IMR-90 (cell line): ENCODE results near the gene ODAM. TPM values are rescaled to one million over a fixed set of nuclear protein-coding genes. Genes with fewer than 3 reads are reported as not detected.

Experiments
- ATAC-seq: fragments of 200-7000 bp; cut with Tn5 transposase; 2 replicates; pipeline ENCODE4 v1.9.1; 2020; ENCODE audit warnings: low read depth, mild to moderate bottlenecking, moderate library complexity
- BruUV-seq: library from RNA; stranded (reverse); fragments of 400-500 nt; replicated peaks from 2 replicates; lab custom pipeline; 2021; lab: Mats Ljungman, UMichigan
- CTCF ChIA-PET: fragments of 300-600 bp; formaldehyde crosslinking; extraction: SDS; loops from one replicate; lab custom pipeline; 2021; ENCODE audit warnings: antibody characterized with exemption; lab: Yijun Ruan, JAX
- POLR2A ChIA-PET: fragments of 300-600 bp; sonication (Branson Sonifier 250); formaldehyde crosslinking; loops from one replicate; lab custom pipeline; 2022; ENCODE audit warnings: antibody characterized with exemption; ENCODE audit not compliant: unreplicated experiment; lab: Charles Lee
- DNase-seq: peaks from one replicate; pipeline ENCODE4 v3.0.0; 2013
- H2AFZ ChIP-seq: replicated peaks from 2 replicates; pipeline ENCODE3; 2013; ENCODE audit warnings: low read length, mild to moderate bottlenecking; ENCODE audit not compliant: poor library complexity
- H2AK5ac ChIP-seq: 2 replicates; pipeline ENCODE4 v1.6.1; 2013; ENCODE audit warnings: low read depth, low read length, inconsistent platforms
- H2AK9ac ChIP-seq: replicated peaks from 2 replicates; pipeline ENCODE3; 2013; ENCODE audit warnings: mild to moderate bottlenecking, low read depth, low read length, moderate library complexity; ENCODE audit not compliant: poor library complexity
- H2BK120ac ChIP-seq: 2 replicates; pipeline ENCODE4 v1.6.1; 2013; ENCODE audit warnings: low read depth, low read length, inconsistent platforms
- H2BK15ac ChIP-seq: 3 replicates; pipeline ENCODE4 v1.6.1; 2013; ENCODE audit warnings: low read depth, low read length, inconsistent platforms
- H2BK20ac ChIP-seq: 2 replicates; pipeline ENCODE4 v1.6.1; 2013; ENCODE audit warnings: low read depth, mild to moderate bottlenecking, inconsistent platforms, low read length, moderate library complexity
- H2BK5ac ChIP-seq: 2 replicates; pipeline ENCODE4 v1.6.1; 2013; ENCODE audit warnings: mild to moderate bottlenecking, low read depth, low read length, inconsistent platforms; ENCODE audit not compliant: poor library complexity, severe bottlenecking
- H3K14ac ChIP-seq: replicated peaks from 2 replicates; pipeline ENCODE4 v1.6.1; 2013; ENCODE audit warnings: low read depth, low read length, inconsistent platforms
- H3K18ac ChIP-seq: 2 replicates; pipeline ENCODE4 v1.6.1; 2013; ENCODE audit warnings: low read depth, low read length, control low read depth
- H3K23ac ChIP-seq: 2 replicates; pipeline ENCODE4 v1.6.1; 2013; ENCODE audit warnings: low read depth, low read length, inconsistent platforms
- H3K27ac ChIP-seq: 2 replicates; pipeline ENCODE4 v1.5.1; 2013; ENCODE audit warnings: mild to moderate bottlenecking, control low read depth, low read length; ENCODE audit not compliant: insufficient read depth
- H3K27me3 ChIP-seq: 2 replicates; pipeline ENCODE4 v1.6.1; 2013; ENCODE audit warnings: low read length; ENCODE audit not compliant: control insufficient read depth, insufficient read depth
- H3K36me3 ChIP-seq: 2 replicates; pipeline ENCODE4 v1.6.1; 2013; ENCODE audit warnings: low read length, mixed read lengths; ENCODE audit not compliant: control insufficient read depth, insufficient read depth
- H3K4ac ChIP-seq: 2 replicates; pipeline ENCODE4 v1.6.1; 2013; ENCODE audit warnings: low read depth, low read length, inconsistent platforms
- H3K4me1 ChIP-seq: 2 replicates; pipeline ENCODE4 v1.6.1; 2013; ENCODE audit warnings: low read length, mixed read lengths; ENCODE audit not compliant: control insufficient read depth, insufficient read depth
- H3K4me2 ChIP-seq: 2 replicates; pipeline ENCODE4 v1.6.1; 2013; ENCODE audit warnings: low read depth, mild to moderate bottlenecking, control low read depth, low read length, moderate library complexity
- H3K4me3 ChIP-seq: 2 replicates; pipeline ENCODE4 v1.5.1; 2013; ENCODE audit warnings: low read depth, mild to moderate bottlenecking, control low read depth, low read length, moderate library complexity; ENCODE audit not compliant: insufficient read depth
- H3K56ac ChIP-seq: 2 replicates; pipeline ENCODE4 v1.6.1; 2013; ENCODE audit warnings: low read length, inconsistent platforms; ENCODE audit not compliant: insufficient read depth; ENCODE audit errors: extremely low read depth
- H3K79me1 ChIP-seq, 2 experiments: 2 replicates each; pipeline ENCODE4 v1.6.1; 2013; ENCODE audit warnings: low read length in 2 of 2, inconsistent platforms in 1 of 2, low read depth in 1 of 2
- H3K9ac ChIP-seq: 2 replicates; pipeline ENCODE4 v1.6.1; 2013; ENCODE audit warnings: low read depth, low read length, control low read depth
- H3K9me1 ChIP-seq: 2 replicates; pipeline ENCODE4 v1.6.1; 2013; ENCODE audit warnings: low read length, inconsistent platforms; ENCODE audit not compliant: insufficient read depth
- H3K9me3 ChIP-seq: 2 replicates; pipeline ENCODE4 v1.6.1; 2013; ENCODE audit warnings: low read length; ENCODE audit not compliant: control insufficient read depth, insufficient read depth
- H4K20me1 ChIP-seq: 2 replicates; pipeline ENCODE4 v1.6.1; 2013; ENCODE audit warnings: low read length, inconsistent platforms; ENCODE audit not compliant: insufficient read depth
- H4K5ac ChIP-seq: 2 replicates; pipeline ENCODE4 v1.6.1; 2013; ENCODE audit warnings: mild to moderate bottlenecking, low read depth, low read length, control low read depth
- H4K8ac ChIP-seq, 2 experiments: 2 replicates each; pipeline ENCODE4 v1.6.1; 2013; ENCODE audit warnings: low read depth in 2 of 2, low read length in 2 of 2, control low read depth in 1 of 2, inconsistent platforms in 1 of 2
- H4K91ac ChIP-seq: 2 replicates; pipeline ENCODE4 v1.6.1; 2013; ENCODE audit warnings: low read depth, low read length, inconsistent platforms; ENCODE audit not compliant: insufficient read depth
- BHLHE40 ChIP-seq: fragments of 150-350 bp; IDR thresholded peaks from 2 replicates; pipeline ENCODE4 v1.6.1; 2016; ENCODE audit warnings: mild to moderate bottlenecking, low read depth, low read length
- CEBPB ChIP-seq: IDR thresholded peaks from 2 replicates; pipeline ENCODE4 v1.6.1; 2012; ENCODE audit warnings: low read depth, low read length, improper control_type of control experiment
- FOS ChIP-seq: fragments of 150-350 bp; IDR thresholded peaks from 2 replicates; pipeline ENCODE4 v1.6.1; 2016; ENCODE audit warnings: low read depth, low read length
- MAZ ChIP-seq: IDR thresholded peaks from 2 replicates; pipeline ENCODE4 v1.6.1; 2012; ENCODE audit warnings: low read depth, mild to moderate bottlenecking, low read length, improper control_type of control experiment, moderate library complexity, borderline replicate concordance
- POLR2A ChIP-seq: IDR thresholded peaks from 2 replicates; pipeline ENCODE4 v1.6.1; 2012; ENCODE audit warnings: mild to moderate bottlenecking, low read depth, low read length
- RCOR1 ChIP-seq: IDR thresholded peaks from 2 replicates; pipeline ENCODE4 v1.6.1; 2012; ENCODE audit warnings: mild to moderate bottlenecking, low read length, improper control_type of control experiment; ENCODE audit not compliant: insufficient replicate concordance
- RFX5 ChIP-seq: IDR thresholded peaks from 2 replicates; pipeline ENCODE4 v1.8.0; 2012; ENCODE audit warnings: low read depth, mild to moderate bottlenecking, low read length, moderate library complexity
- SMC3 ChIP-seq: fragments of 150-350 bp; IDR thresholded peaks from 2 replicates; pipeline ENCODE4 v1.6.1; 2016; ENCODE audit warnings: low read depth, mild to moderate bottlenecking, antibody characterized with exemption, low read length, moderate library complexity
- WGBS, 2 experiments: methylation state at CpG; one replicate each; pipeline versions ENCODE4 v1.1.5 to v1.1.7; 2013; ENCODE audit warnings: missing lambda C conversion rate in 2 of 2; ENCODE audit not compliant: insufficient read length in 1 of 2; ENCODE audit errors: extremely low coverage in 2 of 2; 5-methylcytosine and 5-hydroxymethylcytosine counted together
- dilution Hi-C: fragments of 300-500 bp; cut with HindIII; formaldehyde crosslinking; loops from one replicate; pipeline ENCODE4 v1.14.3; 2018; ENCODE audit warnings: low sequenced_read_pairs; ENCODE audit not compliant: unreplicated experiment
- in situ Hi-C: fragments of 300-500 bp; cut with MboI; formaldehyde crosslinking; loops from 3 replicates; pipeline ENCODE4 v1.14.3; 2019; ENCODE audit warnings: low sequenced_read_pairs, inconsistent platforms, mixed read lengths
- intact Hi-C: fragments of 100-400 bp; cut with micrococcal nuclease; formaldehyde crosslinking; loops from 2 replicates; pipeline ENCODE4 v1.10.0; 2022
- polyA plus RNA-seq, 3 experiments: library from polyadenylated mRNA; depleted of rRNA; stranded (reverse); fragments of >200 nt; gene quantifications; 2 replicates each; pipeline ENCODE4 v1.2.3, GENCODE V29; 2012; ENCODE audit warnings: low replicate concordance in 1 of 3
- total RNA-seq: library from RNA; depleted of rRNA; stranded (reverse); fragments of >200 nt; gene quantifications from 2 replicates; pipeline ENCODE4 v1.2.3, GENCODE V29; 2012

The ODAM gene
- total and polyA plus RNA-seq, 2 of the 4 experiments (the other 2 are of a cell fraction), result not detected

DNA sequence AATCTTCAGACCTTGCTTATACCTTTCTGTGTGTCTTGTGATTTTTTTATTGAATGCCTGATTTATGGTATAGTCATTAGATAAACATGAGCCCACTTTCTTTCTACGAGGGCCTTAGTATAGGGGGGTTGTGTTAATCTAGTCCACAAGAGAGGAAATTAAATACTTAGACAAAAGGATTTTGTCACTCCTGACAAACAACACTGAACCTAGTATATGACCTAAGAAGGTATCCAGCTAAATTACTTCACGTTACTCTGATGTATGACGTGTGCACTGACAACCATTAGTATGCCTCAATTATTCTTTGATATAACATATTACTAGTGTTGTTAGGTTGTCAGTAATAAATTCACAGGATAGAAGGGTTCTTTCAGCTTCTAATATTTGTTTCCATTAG is 44.3 kb upstream of the ODAM start (continued):
- TF ChIP-seq SMC3, result no peak

DNA sequence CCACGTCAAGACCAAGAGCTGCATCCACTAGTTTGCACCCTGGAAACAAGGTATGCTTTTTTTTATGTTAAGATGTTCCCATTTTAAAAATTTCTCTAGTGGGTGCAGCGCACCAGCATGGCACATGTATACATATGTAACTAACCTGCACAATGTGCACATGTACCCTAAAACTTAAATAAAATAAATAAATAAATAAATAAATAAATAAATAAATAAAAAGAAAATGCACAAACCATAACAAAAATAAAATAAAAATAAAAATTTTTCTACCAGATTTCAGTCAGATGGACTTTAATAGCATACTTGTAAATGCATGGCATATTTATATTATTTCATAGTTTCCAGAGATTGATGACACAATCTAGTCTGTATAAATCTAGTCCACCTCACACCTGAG is 43.4 kb upstream of the ODAM start:
- ATAC-seq, result no peak
- H2BK20ac ChIP-seq, result no peak overlapping the region
- CTCF ChIA-PET, result no interaction called here

More for the DNA sequence above, 43.4 kb upstream of the ODAM start:
- no CpG with 5 or more reads among the region's 2 CpGs for WGBS, 2 experiments
- H3K27ac ChIP-seq, result no peak overlapping the region
- no peak overlapping the region for H3K23ac ChIP-seq
- no peak for DNase-seq
- H3K9me3 ChIP-seq, result no peaks in the 10 kb centered on the region
- no peak overlapping the region for H4K91ac ChIP-seq
- H3K4me2 ChIP-seq, result no peak overlapping the region
- no peaks in the 10 kb centered on the region for H3K9me1 ChIP-seq
- H4K8ac ChIP-seq, result no peak overlapping the region
- H3K14ac ChIP-seq, result no peak overlapping the region
- H2AK9ac ChIP-seq, result no peak overlapping the region
- H2BK120ac ChIP-seq, result no peak overlapping the region
- H4K20me1 ChIP-seq, result no peaks in the 10 kb centered on the region
- no peak overlapping the region for H4K5ac ChIP-seq
- in situ Hi-C loops, result no loop called here
- H2BK15ac ChIP-seq, result no peak overlapping the region
- no TSS peak for BruUV-seq
- H3K4me1 ChIP-seq, result no peaks in the 10 kb centered on the region
- dilution Hi-C loops, result no loop called here
- H2BK5ac ChIP-seq, result no peak overlapping the region
- no peak overlapping the region for H2AFZ ChIP-seq
- H3K27me3 ChIP-seq, result no peaks in the 10 kb centered on the region
- H3K79me1 ChIP-seq, result no peaks in the 10 kb centered on the region
- no peak overlapping the region for H3K18ac ChIP-seq
- POLR2A ChIA-PET, result no interaction called here
- intact Hi-C loops, result no loop called here
- TF ChIP-seq FOS (no peak), BHLHE40 (no peak), MAZ (no peak), POLR2A (no peak), CEBPB (no peak), RFX5 (no peak), RCOR1 (no peak)
- H3K4me3 ChIP-seq, result no peak overlapping the region
- no peak overlapping the region for H3K9ac ChIP-seq
- no peaks in the 10 kb centered on the region for H3K36me3 ChIP-seq
- no peak overlapping the region for H3K56ac ChIP-seq
- no peak overlapping the region for H3K4ac ChIP-seq
- H2AK5ac ChIP-seq, result no peak overlapping the region
